ENCODE results near the gene TPST1.
"Not testable (repeated sequence)": the region's sequence is repeated elsewhere in the genome, so short reads cannot be mapped to it uniquely, and the experiment has no call there.

The TPST1 gene

DNA sequence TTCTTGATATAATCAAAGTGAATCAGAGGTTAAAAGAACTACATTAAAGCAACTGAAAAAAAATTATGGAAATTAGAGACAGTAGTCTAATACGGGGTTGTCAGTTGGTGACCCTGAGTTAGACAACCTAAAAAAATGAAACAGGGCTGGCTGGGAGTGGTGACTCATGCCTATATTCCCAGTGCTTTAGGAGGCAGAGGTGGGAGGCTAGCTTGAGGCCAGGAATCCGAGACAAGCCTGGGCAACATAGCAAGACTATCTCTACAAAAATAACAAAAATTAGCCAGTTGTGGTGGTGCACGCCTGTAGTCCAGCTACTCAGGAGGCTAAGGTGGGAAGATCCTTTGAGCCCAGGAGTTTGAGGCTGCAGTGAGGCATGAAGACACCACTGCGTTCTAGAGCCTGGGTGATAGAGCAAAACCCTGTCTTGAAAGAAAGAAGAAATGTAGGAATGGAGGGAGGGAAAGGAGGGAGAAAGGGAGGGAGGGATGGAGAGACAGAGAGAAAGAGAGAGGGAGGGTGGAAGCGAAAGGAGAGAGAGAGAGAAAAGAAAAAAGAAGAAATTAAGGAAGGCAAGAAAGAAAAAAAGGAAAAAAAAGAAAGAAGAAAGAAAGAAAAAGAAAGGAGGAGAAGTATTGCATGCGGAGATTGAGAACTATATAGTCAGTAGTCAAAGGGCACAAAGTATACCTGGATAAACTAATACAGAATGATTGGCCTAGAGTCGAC, 166.1 kb downstream of the TPST1 start:
- Histone ChIP-seq H3K4me3 (ENCODE audit: insufficient read depth, low read depth, low read length) (no peak overlapping the region), H3K36me3 (ENCODE audit: control insufficient read depth, insufficient read depth, low read length) (no peaks in the 10 kb centered on the region), H3K27me3 (ENCODE audit: control insufficient read depth, insufficient read depth, low read length, poor library complexity, severe bottlenecking) (no peaks in the 10 kb centered on the region), H3K9me3 (ENCODE audit: control insufficient read depth, low read length) (no peaks in the 10 kb centered on the region), H3K27ac (ENCODE audit: insufficient read depth, low read depth, low read length, poor library complexity, severe bottlenecking) (no peak overlapping the region), H3K4me1 (ENCODE audit: control insufficient read depth, insufficient read depth, low read length) (no peaks in the 10 kb centered on the region)
- 88% methylated on average over 7 of the region's 7 CpGs for WGBS, 2 experiments

DNA sequence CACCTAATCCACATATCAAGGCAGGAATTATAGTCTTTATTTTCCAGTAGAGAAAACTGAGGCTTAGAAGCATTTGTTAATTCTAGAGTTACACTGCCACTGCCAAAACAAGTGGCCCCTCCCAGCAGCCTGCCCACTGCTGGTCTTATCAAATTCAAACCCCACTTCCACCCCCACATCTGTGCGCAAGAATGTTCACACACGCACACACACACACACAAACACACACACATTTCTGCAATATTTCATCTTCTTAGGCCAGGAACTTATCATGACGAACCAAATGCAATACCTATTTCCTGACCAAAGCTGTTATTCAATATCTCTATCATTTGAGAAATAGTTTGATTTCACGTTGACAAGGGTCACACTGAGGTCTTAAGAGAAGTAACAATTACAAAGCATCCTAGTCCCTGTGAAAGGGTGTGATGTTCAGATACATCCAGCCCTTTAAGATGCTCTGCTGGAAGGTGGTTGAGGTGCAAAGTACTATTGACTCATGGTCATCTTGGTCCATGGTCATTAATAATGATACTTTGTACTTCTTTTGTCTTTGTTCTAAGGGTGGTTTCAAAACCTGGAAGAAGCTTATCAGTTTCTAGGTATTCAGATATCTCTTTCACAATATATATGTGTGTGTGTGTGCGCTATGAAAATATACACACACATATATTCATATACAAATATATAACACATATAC, 169.2 kb downstream of the TPST1 start:
- H3K27ac ChIP-seq (ENCODE audit: insufficient read depth, low read depth, low read length, poor library complexity, severe bottlenecking); H3K4me1 ChIP-seq (ENCODE audit: control insufficient read depth, insufficient read depth, low read length); H3K9me3 ChIP-seq (ENCODE audit: control insufficient read depth, low read length); H3K4me3 ChIP-seq (ENCODE audit: insufficient read depth, low read depth, low read length); H3K27me3 ChIP-seq (ENCODE audit: control insufficient read depth, insufficient read depth, low read length, poor library complexity, severe bottlenecking); H3K36me3 ChIP-seq (ENCODE audit: control insufficient read depth, insufficient read depth, low read length): not testable (repeated sequence)
- WGBS, 2 experiments, result 96 to 97% methylated on average over 3 of the region's 5 CpGs

DNA sequence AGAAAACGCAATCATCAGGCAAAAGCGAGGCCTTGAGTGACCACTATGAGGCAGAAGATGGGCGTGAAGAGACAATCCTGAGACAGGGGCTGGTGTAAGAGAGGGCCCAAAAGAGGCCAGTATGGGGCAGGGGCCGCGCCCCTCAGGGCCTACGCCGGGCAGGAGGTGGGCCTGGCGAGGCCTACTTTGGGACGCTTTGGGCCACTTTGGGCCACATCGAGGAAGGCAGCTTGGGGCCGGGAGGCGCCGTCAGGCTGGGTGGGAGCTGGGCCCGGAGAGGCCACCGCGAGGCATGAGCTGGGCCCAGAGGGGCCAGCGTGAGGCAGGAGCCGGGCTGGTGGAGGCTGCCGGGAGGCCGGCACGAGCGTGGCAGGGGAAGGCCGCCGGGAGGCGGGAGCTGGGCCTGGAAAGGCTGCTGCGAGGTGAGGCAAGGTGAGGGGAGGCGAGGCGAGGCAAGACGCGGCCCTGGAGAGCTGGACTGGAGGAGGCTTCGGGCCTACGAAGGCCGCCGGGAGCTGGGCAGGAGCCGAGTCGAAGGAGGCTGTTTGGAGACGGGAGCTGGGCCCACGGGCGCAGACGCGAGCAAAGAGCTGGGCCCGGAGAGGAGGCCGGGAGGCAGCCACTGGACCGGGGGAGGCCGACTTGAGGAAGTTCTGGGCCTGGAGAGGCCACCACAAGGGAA, 171.3 kb downstream of the TPST1 start:
- no peaks in the 10 kb centered on the region for H3K4me1 ChIP-seq (ENCODE audit: control insufficient read depth, insufficient read depth, low read length)
- H3K9me3 ChIP-seq (ENCODE audit: control insufficient read depth, low read length), result no peaks in the 10 kb centered on the region
- H3K27me3 ChIP-seq (ENCODE audit: control insufficient read depth, insufficient read depth, low read length, poor library complexity, severe bottlenecking), result no peaks in the 10 kb centered on the region
- H3K36me3 ChIP-seq (ENCODE audit: control insufficient read depth, insufficient read depth, low read length), result no peaks in the 10 kb centered on the region
- no peak overlapping the region for H3K4me3 ChIP-seq (ENCODE audit: insufficient read depth, low read depth, low read length)
- no peak overlapping the region for H3K27ac ChIP-seq (ENCODE audit: insufficient read depth, low read depth, low read length, poor library complexity, severe bottlenecking)
- 95% methylated on average over 45 of the region's 45 CpGs for WGBS, 2 experiments

DNA sequence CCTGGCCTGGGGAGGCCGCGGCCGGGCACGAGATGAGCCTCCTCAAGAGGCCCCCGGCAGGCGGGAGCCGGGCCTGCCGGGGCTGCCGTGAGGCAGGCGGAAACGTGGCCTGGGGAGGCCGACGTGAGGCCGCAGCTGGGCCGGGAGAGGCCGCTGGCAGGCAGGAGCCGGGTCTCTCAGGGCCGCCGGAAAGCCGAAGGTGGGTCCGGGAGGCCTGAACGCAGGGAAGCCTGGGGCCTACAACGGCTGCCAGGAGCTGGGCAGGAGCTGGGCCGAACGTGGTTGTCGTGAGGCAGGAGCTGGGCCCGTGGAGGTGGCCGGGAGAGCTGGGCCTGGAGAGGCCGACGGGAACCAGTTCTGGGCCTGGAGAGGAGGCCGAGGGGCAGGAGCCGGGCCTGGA, 171.9 kb downstream of the TPST1 start:
- H3K9me3 ChIP-seq (ENCODE audit: control insufficient read depth, low read length), result no peaks in the 10 kb centered on the region
- no peak overlapping the region for H3K27ac ChIP-seq (ENCODE audit: insufficient read depth, low read depth, low read length, poor library complexity, severe bottlenecking)
- H3K4me3 ChIP-seq (ENCODE audit: insufficient read depth, low read depth, low read length), result no peak overlapping the region
- no peaks in the 10 kb centered on the region for H3K4me1 ChIP-seq (ENCODE audit: control insufficient read depth, insufficient read depth, low read length)
- 95 to 96% methylated on average over 32 of the region's 32 CpGs for WGBS, 2 experiments
- H3K36me3 ChIP-seq (ENCODE audit: control insufficient read depth, insufficient read depth, low read length), result no peaks in the 10 kb centered on the region
- H3K27me3 ChIP-seq (ENCODE audit: control insufficient read depth, insufficient read depth, low read length, poor library complexity, severe bottlenecking), result no peaks in the 10 kb centered on the region

DNA sequence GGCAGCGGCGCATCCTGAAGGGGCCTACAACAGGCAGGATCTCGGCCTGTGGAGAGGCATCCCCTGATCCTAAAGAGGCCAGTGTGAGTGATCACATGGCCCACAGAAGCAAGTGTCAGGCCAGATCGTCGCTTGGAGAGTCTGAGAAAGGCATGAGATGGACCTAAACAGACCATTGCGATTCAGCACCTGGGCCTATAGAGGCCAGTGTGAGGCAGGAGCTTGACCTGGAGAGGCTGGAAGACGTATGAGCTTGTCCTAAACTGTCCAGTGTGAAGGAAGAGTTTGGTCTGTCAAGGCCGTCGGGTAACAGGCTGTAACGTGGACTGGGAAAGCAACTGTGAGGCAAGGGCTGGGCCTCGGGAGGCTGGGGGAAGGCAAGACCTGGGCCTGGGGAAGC, 172.6 kb downstream of the TPST1 start:
- 94 to 95% methylated on average over 11 of the region's 11 CpGs for WGBS, 2 experiments
- Histone ChIP-seq H3K36me3 (ENCODE audit: control insufficient read depth, insufficient read depth, low read length) (no peaks in the 10 kb centered on the region), H3K4me3 (ENCODE audit: insufficient read depth, low read depth, low read length) (no peak overlapping the region), H3K9me3 (ENCODE audit: control insufficient read depth, low read length) (no peaks in the 10 kb centered on the region), H3K4me1 (ENCODE audit: control insufficient read depth, insufficient read depth, low read length) (no peaks in the 10 kb centered on the region), H3K27ac (ENCODE audit: insufficient read depth, low read depth, low read length, poor library complexity, severe bottlenecking) (no peak overlapping the region), H3K27me3 (ENCODE audit: control insufficient read depth, insufficient read depth, low read length, poor library complexity, severe bottlenecking) (no peaks in the 10 kb centered on the region)

DNA sequence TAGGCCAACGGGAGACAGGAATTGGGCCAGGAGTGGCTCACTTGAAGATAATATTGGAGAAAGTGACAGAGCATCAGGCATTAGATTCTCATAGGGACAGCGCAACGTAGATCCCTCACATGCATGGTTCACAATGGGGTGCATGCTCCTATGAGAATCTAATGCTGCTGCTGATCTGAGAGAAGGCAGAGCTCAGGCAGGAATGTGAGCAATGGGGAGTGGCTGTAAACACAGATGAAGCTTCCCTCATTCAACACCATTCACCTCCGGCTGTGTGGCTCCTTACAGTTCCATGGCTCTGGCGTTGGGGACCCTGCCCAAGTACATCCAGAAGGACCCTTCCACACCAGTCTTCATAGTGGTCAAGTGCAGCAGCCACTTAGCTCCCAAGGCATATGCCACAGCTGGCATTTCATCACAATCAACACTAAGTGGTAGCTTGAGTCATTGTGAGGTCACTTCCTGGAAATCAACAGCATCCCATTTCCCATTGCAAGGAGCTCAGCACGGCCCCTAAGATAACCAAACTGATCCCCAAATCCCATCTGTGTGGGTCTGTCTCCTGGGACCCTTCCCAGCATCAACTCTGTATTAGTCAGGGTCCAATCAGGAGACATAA, 174.5 kb downstream of the TPST1 start:
- Histone ChIP-seq H3K36me3 (ENCODE audit: control insufficient read depth, insufficient read depth, low read length) (no peaks in the 10 kb centered on the region), H3K9me3 (ENCODE audit: control insufficient read depth, low read length) (no peaks in the 10 kb centered on the region), H3K4me3 (ENCODE audit: insufficient read depth, low read depth, low read length) (no peak overlapping the region), H3K27ac (ENCODE audit: insufficient read depth, low read depth, low read length, poor library complexity, severe bottlenecking) (no peak overlapping the region), H3K4me1 (ENCODE audit: control insufficient read depth, insufficient read depth, low read length) (no peaks in the 10 kb centered on the region), H3K27me3 (ENCODE audit: control insufficient read depth, insufficient read depth, low read length, poor library complexity, severe bottlenecking) (no peaks in the 10 kb centered on the region)
- WGBS, 2 experiments, result 93 to 95% methylated on average over 6 of the region's 6 CpGs

DNA sequence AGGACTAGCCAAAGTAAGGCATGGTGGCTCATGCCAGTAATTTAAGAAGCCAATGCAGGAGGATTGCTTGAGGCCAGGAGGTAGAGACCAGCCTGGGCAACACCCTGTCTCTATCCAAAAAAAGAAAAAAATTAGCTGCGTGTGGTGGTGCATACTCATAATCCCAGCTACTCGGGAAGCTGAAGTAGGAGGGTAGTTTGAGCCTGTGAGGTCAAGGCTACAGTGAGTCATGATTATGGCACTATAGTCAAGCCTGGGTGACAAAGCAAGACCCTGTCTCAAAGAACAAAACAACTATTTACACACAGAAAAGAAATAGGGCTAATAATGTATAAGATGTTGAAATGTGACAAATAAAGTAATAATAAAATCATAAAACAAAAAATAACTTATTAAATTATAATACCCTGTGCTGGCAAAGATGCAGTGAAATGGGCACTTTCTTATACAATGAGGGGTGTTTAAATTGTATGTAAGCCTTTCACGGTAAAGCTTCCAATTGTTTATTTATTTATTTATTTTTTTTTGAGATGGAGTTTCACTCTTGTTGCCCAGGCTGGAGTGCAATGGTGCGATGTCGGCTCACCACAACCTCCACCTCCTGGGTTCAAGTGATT, 175.2 kb downstream of the TPST1 start:
- H3K4me3 ChIP-seq (ENCODE audit: insufficient read depth, low read depth, low read length), result no peak overlapping the region
- no peaks in the 10 kb centered on the region for H3K4me1 ChIP-seq (ENCODE audit: control insufficient read depth, insufficient read depth, low read length)
- 92 to 98% methylated on average over 5 of the region's 5 CpGs for WGBS, 2 experiments
- no peaks in the 10 kb centered on the region for H3K27me3 ChIP-seq (ENCODE audit: control insufficient read depth, insufficient read depth, low read length, poor library complexity, severe bottlenecking)
- no peak overlapping the region for H3K27ac ChIP-seq (ENCODE audit: insufficient read depth, low read depth, low read length, poor library complexity, severe bottlenecking)
- H3K9me3 ChIP-seq (ENCODE audit: control insufficient read depth, low read length), result no peaks in the 10 kb centered on the region
- no peaks in the 10 kb centered on the region for H3K36me3 ChIP-seq (ENCODE audit: control insufficient read depth, insufficient read depth, low read length)

DNA sequence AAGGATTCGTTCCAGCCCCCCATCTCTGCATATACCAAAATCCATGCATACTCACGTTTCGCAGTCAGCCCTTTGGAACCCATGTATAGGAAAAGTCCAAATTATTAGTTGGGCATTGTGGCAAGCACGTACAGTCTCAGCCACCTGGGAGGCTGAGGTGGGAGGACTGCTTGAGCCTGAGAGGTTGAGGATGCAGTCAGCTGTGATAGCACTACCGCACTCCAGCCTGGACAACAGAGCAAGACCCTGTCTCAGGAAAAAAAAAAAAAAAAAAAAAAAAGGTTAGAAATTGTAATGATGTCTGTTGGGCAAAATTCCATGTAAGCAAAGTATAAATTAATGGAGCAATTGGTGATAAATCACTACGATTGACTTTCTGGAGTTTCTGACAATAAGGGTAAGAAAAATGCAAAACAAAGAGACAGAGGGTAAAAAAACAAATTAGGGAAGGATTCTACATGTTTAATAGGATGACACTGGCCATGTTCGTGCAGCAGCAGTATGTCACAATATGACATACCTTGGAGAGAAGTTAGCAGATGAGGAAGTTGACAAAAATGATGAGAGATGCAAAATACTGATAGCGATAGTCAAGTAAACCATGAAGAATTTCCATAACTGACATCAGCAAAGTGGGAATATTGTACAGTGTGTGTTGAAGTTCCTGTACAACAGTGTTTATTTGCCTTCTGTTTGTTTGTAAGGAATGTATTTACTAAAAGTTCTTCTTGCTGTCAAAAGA, 177.2 kb downstream of the TPST1 start:
- not testable (repeated sequence) for H3K36me3 ChIP-seq (ENCODE audit: control insufficient read depth, insufficient read depth, low read length); H3K9me3 ChIP-seq (ENCODE audit: control insufficient read depth, low read length); H3K27ac ChIP-seq (ENCODE audit: insufficient read depth, low read depth, low read length, poor library complexity, severe bottlenecking); H3K4me3 ChIP-seq (ENCODE audit: insufficient read depth, low read depth, low read length); H3K4me1 ChIP-seq (ENCODE audit: control insufficient read depth, insufficient read depth, low read length); H3K27me3 ChIP-seq (ENCODE audit: control insufficient read depth, insufficient read depth, low read length, poor library complexity, severe bottlenecking)
- WGBS, 2 experiments, result 95 to 96% methylated on average over 8 of the region's 8 CpGs

DNA sequence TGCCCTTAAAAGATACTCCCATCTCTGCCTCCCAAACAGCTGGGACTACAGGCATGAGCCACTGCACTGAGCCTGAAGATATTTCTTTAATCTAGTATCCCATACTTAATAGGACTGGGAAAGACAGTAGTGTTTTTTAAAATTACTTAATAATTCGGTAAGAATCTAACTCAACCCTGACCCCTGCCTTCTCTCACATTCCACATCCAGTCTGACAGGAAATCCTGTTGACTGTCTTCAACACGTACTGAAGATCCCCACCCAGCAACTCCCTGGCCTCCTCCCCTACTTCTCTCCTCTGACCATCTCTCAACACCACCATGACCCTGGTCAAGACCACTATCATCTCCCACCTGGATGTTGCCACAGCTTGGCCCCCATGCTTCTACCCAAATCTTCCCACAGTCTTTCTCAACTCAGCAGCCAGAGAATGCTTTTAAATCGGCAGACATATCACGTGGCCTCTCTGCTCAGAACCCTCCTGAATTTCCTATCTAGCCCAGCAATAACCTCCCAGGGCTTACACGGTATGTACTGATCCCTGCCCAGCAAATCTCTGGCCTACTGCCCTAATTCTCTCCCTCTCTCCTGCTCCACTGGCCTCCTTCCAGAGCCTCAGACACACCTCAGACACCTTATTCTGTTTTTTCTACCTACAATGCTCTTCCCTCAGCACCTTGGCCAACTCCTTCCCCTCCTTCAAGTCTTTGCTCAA, 180.2 kb downstream of the TPST1 start:
- not testable (repeated sequence) for H3K27me3 ChIP-seq (ENCODE audit: control insufficient read depth, insufficient read depth, low read length, poor library complexity, severe bottlenecking); H3K27ac ChIP-seq (ENCODE audit: insufficient read depth, low read depth, low read length, poor library complexity, severe bottlenecking); H3K4me1 ChIP-seq (ENCODE audit: control insufficient read depth, insufficient read depth, low read length); H3K9me3 ChIP-seq (ENCODE audit: control insufficient read depth, low read length); H3K36me3 ChIP-seq (ENCODE audit: control insufficient read depth, insufficient read depth, low read length); H3K4me3 ChIP-seq (ENCODE audit: insufficient read depth, low read depth, low read length)
- WGBS, 2 experiments, result 86 to 87% methylated on average over 5 of the region's 5 CpGs

Measured in ectodermal cell (in vitro differentiated cells).